NCI-H446 (cell line): Measurements from ENCODE around the gene TNFSF10.

ENCODE experiments used
- DNase-seq, 2 experiments: peaks; one replicate each; lab custom pipeline; 2025; lab: John Stamatoyannopoulos, UW

TNFSF10 gene

DNA sequence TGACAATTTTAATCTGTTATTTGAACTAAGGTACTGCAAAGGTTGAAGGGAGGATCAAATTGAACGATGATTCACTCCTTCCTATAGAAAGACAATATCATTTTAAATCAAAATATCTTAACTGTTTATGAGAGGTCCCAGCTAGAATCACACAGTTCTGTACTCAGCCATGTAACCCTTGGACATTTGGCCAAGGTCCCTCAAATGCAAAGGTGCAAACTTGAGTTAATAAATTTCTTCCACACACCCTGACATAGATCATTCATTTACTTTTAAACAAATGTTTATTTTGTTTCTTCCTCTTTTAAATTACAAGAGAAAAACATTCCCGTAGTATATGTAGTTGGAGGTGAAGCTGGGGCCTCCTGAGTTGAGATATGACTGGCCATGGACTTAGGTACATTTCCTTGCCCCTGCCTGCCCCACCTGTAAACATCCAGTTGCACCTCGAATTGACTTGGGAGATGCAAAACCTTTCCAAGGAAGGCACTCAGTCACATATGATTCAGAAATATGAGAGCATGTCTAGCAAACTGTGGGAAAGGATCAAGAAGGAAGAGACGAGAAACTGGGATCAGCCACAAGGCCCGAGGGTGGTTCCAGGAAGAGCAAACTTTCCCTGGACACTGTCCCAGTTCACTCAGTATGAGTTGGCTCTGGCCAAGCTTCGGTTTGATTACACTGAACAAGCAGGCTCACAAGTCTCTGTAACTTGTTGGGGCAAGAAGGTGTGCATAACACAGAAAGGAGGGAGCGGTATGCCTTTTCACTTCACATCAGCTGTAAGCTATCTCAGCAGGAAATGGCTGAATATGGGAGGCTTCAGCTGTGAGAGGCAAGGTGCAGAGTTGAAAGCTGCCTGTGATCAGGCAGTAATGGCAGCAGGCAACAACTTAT lies 6.7 kb downstream of the TNFSF10 start:
- peak in 1 of 2 experiments; percentile 73 for DNase-seq

- no peak for DNase-seq
Observed at GRCh38 chr3:172515130-172515918, 7.9 kb downstream of the TNFSF10 start.

- no peak for DNase-seq
Observed at GRCh38 chr3:172514678-172515077, 8.6 kb downstream of the TNFSF10 start.

DNA sequence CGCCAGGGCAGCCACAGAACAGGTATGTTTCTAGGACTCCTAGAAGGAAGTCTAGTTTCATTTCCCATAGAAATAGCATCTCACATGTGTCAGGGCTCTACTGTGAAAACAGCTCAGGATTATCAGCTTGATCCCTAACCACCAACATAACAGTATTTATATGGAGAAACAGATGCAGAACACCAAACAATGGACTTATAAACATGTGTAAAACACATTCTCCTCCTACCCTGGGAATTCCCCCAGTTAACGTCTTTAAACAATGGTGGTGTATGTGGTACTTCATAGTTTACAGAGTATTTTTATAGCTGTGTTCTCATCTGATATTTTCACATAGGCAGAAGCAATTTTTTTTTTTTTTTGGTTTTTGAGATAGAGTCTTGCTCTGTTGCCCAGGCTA lies 9.7 kb downstream of the TNFSF10 start:
- no peak for DNase-seq

- DNase-seq: no peak
Observed at GRCh38 chr3:172511783-172512762, 11.2 kb downstream of the TNFSF10 start.

GRCh38 chr3:172506094-172506493 lies 17.1 kb downstream of the TNFSF10 start:
- no peak for DNase-seq

DNA sequence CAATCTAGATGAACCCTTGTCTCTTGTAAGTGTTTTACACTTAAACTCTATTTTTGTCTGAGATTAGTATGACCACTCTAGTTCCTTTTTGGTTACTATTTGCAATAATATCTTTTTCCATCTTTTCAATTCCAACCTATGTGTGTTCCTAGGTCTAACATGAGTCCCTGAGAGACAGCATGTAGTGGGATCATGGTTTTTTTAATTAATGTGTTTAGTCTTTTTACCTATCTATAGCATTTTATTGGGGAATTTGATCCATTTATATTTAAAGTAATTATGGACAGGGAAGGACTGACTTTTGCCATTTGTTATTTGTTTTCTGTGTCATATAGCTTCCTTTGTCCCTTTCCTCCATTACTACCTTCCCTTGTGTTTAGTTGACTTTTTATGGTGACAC lies 21.7 kb downstream of the TNFSF10 start:
- no peak for DNase-seq

GRCh38 chr3:172490198-172490669 lies 33.0 kb downstream of the TNFSF10 start:
- DNase-seq: peak; percentile 62 to 79

- no peak for DNase-seq
Observed at GRCh38 chr3:172478116-172478515, 45.1 kb downstream of the TNFSF10 start.

GRCh38 chr3:172476347-172476746 lies 46.9 kb downstream of the TNFSF10 start:
- no peak for DNase-seq

GRCh38 chr3:172475703-172476102 lies 47.5 kb downstream of the TNFSF10 start:
- DNase-seq: no peak

DNA sequence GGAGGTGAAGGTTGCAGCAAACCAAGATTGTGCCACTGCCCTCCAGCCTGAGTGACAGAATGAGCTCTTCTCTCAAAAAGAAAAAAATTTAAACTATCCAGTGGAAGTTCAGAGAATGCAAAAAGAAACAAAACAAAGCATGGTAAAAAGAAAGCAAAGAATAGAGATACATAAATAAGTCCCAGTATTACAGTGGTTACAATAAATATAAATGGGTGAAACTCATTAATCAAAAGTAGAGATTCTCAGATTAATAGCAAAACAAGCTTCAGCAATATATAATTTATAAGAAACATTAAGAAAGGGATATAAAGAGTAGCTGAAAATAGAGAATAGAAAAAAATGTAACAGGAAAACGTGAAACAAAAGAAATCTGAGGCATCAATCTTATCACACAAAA lies 51.3 kb downstream of the TNFSF10 start:
- no peak for DNase-seq

GRCh38 chr3:172470588-172470987 lies 52.6 kb downstream of the TNFSF10 start:
- no peak for DNase-seq

- no peak for DNase-seq
Observed at GRCh38 chr3:172467170-172467824, 55.9 kb downstream of the TNFSF10 start.

DNA sequence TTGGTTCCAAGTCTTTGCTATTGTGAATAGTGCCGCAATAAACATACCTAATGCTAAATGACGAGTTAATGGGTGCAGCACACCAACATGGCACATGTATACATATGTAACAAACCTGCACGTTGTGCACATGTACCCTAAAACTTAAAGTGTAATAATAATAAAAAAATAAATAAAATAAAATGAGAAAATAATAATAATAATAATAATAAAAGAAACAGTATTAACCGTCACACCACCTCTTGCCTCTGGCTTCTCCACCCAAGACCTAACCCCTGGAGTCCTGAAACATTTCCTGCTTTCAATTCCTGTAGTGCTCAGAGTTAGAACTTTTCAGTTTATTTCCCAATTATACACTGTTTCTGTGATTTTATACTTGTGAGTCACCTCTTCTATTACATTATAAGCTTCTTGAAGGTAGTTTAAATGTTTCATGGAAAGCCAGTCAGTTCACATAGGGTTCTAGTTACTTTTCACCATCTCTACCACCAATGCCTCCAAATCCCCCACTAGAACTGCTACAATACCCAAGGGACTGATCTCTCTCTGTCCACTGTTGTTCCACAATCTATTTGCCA lies 56.6 kb downstream of the TNFSF10 start:
- no peak for DNase-seq

- DNase-seq: no peak
Observed at GRCh38 chr3:172465281-172465680, 57.9 kb downstream of the TNFSF10 start.

GRCh38 chr3:172464306-172464705 lies 58.9 kb downstream of the TNFSF10 start:
- peak in 1 of 2 experiments; percentile 37 for DNase-seq

GRCh38 chr3:172461530-172462138 lies 61.6 kb downstream of the TNFSF10 start:
- peak in 1 of 2 experiments; percentile 61 for DNase-seq

GRCh38 chr3:172456404-172456803 lies 66.8 kb downstream of the TNFSF10 start:
- no peak for DNase-seq
